Chondrocyte (in vitro differentiated cells): ENCODE results near the gene SPOCK1. TPM values are rescaled to one million over a fixed set of nuclear protein-coding genes. Genes with fewer than 3 reads are reported as not detected.

Experiments
- DNase-seq: peaks from one replicate; pipeline ENCODE4 v3.0.0; 2021; ENCODE audit warnings: mixed read lengths, low spot score
- H3K27ac Mint-ChIP-seq: one replicate; pipeline ENCODE4 v1.8.0; 2021; ENCODE audit warnings: mild to moderate bottlenecking, moderate library complexity, mixed read lengths; ENCODE audit not compliant: unreplicated experiment
- H3K27me3 Mint-ChIP-seq: 2 replicates; pipeline ENCODE4 v1.8.0; 2021; ENCODE audit warnings: low read depth, mixed read lengths
- H3K36me3 Mint-ChIP-seq: 2 replicates; pipeline ENCODE4 v1.8.0; 2021; ENCODE audit warnings: low read depth, mixed read lengths
- H3K4me1 Mint-ChIP-seq: 2 replicates; pipeline ENCODE4 v1.8.0; 2021; ENCODE audit warnings: low read depth, mild to moderate bottlenecking, mixed read lengths
- H3K4me3 Mint-ChIP-seq: one replicate; pipeline ENCODE4 v1.8.0; 2021; ENCODE audit warnings: mild to moderate bottlenecking, moderate library complexity, mixed read lengths; ENCODE audit not compliant: unreplicated experiment
- H3K9me3 Mint-ChIP-seq: 2 replicates; pipeline ENCODE4 v1.8.0; 2021; ENCODE audit warnings: low read depth, mixed read lengths
- CTCF ChIP-seq: fragments of 200-600 bp; sonication (generic); IDR thresholded peaks from 2 replicates; pipeline ENCODE4 v1.5.0; 2021; ENCODE audit warnings: antibody characterized with exemption, mild to moderate bottlenecking, moderate library complexity
- total RNA-seq: library from RNA; stranded (reverse); gene quantifications from 3 replicates; pipeline ENCODE4 v1.2.1, GENCODE V29; 2021

Gene SPOCK1
- total RNA-seq, 1 donor from 2014 or later, result 127 TPM

GRCh38 chr5:137333928-137334327 is 165.2 kb downstream of the SPOCK1 start:
- Mint-ChIP-seq H3K4me3 (no peak overlapping the region), H3K9me3 (no peaks in the 10 kb centered on the region), H3K27ac (no peak overlapping the region), H3K36me3 (no peaks in the 10 kb centered on the region), H3K4me1 (peaks cover 9% of the 10 kb centered on the region), H3K27me3 (no peaks in the 10 kb centered on the region)
- DNase-seq, result no peak
- no peak for TF ChIP-seq CTCF

GRCh38 chr5:137333475-137333874 is 165.7 kb downstream of the SPOCK1 start:
- TF ChIP-seq CTCF, result no peak
- no peaks in the 10 kb centered on the region for H3K9me3 Mint-ChIP-seq

GRCh38 chr5:137332296-137332695 is 166.8 kb downstream of the SPOCK1 start:
- Mint-ChIP-seq H3K36me3 (no peaks in the 10 kb centered on the region), H3K27me3 (no peaks in the 10 kb centered on the region), H3K4me3 (no peak overlapping the region), H3K9me3 (no peaks in the 10 kb centered on the region), H3K27ac (no peak overlapping the region), H3K4me1 (peaks cover 9% of the 10 kb centered on the region)
- TF ChIP-seq CTCF, result no peak
- no peak for DNase-seq

More at GRCh38 chr5:137333475-137333874, 165.7 kb downstream of the SPOCK1 start:
- Mint-ChIP-seq H3K4me1 (peaks cover 9% of the 10 kb centered on the region), H3K27ac (no peak overlapping the region), H3K27me3 (no peaks in the 10 kb centered on the region), H3K4me3 (no peak overlapping the region), H3K36me3 (no peaks in the 10 kb centered on the region)
- no peak for DNase-seq

- Mint-ChIP-seq H3K9me3 (no peaks in the 10 kb centered on the region), H3K27ac (no peak overlapping the region), H3K4me1 (no peaks in the 10 kb centered on the region), H3K4me3 (no peak overlapping the region), H3K36me3 (no peaks in the 10 kb centered on the region), H3K27me3 (peaks cover 4% of the 10 kb centered on the region)
- DNase-seq, result no peak
- TF ChIP-seq CTCF, result no peak
Observed at GRCh38 chr5:137329586-137330296, 169.4 kb downstream of the SPOCK1 start.

- H3K4me3 Mint-ChIP-seq, result no peak overlapping the region
- no peaks in the 10 kb centered on the region for H3K4me1 Mint-ChIP-seq
- no peaks in the 10 kb centered on the region for H3K9me3 Mint-ChIP-seq
- TF ChIP-seq CTCF, result no peak
- H3K27ac Mint-ChIP-seq, result no peak overlapping the region
- H3K36me3 Mint-ChIP-seq, result no peaks in the 10 kb centered on the region
- H3K27me3 Mint-ChIP-seq, result peaks cover 4% of the 10 kb centered on the region
- DNase-seq, result no peak
Observed at GRCh38 chr5:137328991-137329390, 170.1 kb downstream of the SPOCK1 start.
